GM12873 (cell line): ENCODE data around the gene OTOG.

Source experiments
- CTCF ChIP-seq: IDR thresholded peaks from 2 replicates; pipeline ENCODE4 v1.5.1; 2012; ENCODE audit warnings: low read depth, mild to moderate bottlenecking, moderate library complexity, low read length, control low read depth; ENCODE audit not compliant: insufficient read depth; ENCODE audit errors: missing control alignments

Gene OTOG

DNA sequence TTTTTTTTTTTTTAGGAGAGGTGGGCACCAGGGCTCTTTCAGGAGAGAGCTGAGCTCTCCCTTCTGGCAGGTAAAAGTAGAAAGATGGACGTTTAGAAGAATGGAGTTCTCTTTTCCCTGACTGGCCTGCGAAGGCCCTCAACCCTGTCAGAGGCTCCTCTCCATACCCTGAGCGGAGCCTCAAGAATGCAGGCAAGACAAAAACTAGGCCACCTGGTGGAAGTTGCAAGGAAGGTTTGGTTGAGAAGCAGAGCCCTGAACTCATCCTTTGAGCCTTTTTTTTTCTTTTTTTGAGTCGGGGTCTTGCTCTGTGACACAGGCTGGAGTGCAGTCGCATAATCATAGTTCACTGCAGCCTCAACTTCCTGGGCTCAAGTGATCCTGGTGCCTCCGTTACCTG is 1.4 kb downstream of the OTOG start:
- TF ChIP-seq CTCF, result peak; percentile 18

GRCh38 chr11:17550450-17551346 is 3.6 kb downstream of the OTOG start:
- no peak for TF ChIP-seq CTCF

DNA sequence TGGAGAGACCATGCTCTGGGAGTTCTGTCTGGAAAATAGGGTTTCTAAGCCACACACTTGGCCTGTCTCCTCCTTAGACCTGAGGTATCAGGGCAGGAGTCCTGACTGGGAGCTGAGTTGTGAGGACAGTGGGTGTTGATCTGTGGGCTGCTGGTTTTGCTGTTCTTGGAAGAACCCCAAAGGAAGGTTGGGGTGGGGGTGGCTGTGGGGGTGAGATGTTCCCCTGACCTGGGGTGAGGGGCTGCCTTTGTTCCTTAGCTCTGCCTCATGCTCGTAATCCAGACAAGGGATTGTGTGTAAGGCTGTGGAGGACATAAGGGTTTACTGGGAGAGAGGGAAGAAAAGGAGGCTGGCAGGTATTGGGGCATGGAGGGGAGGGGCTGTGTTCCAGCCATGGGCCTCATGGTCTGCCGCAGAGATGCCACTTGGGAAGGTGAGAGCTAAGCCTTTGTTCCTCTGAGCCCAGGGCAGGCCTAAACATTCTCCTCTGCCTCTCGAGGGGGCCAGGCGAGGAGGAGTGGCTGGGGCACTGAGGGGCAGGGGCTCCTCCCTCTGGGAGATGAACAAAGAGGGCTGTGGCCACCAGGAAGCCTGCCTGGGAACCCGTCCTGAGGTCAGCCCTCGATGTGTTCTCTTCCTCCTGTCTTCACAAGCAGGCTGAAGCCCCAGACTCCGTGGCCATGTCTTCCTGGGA is 4.4 kb downstream of the OTOG start:
- TF ChIP-seq CTCF, result no peak

DNA sequence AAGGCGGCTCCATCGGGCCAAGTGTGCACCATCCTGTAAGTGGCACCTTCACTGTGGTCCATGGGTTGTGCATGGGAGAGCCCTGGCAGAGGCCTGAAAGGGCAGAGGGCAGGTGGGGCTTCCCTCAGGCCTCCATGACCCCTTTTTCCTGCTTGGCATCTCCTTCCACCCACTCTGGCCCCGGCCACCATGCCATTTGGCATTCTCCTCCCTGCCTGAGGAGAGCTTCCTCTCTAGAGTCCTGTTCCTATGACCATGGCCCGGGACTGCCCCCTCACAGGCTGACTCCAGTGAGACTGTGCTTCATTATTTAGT is 4.9 kb downstream of the OTOG start:
- TF ChIP-seq CTCF, result no peak

GRCh38 chr11:17552392-17553248 is 5.6 kb downstream of the OTOG start:
- TF ChIP-seq CTCF, result no peak

DNA sequence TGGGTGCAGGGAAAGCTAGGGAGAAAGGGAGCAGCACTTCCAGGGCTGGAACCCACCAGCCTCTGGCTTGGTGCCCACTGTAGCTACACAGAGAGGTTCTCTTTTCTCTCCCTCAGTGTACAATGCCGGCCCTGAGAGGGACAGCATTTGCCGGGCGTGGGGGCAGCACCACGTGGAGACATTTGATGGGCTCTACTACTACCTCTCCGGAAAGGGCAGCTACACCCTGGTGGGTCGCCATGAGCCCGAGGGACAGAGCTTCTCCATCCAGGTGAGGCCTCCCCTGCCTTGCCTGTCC is 6.1 kb downstream of the OTOG start:
- TF ChIP-seq CTCF, result no peak

DNA sequence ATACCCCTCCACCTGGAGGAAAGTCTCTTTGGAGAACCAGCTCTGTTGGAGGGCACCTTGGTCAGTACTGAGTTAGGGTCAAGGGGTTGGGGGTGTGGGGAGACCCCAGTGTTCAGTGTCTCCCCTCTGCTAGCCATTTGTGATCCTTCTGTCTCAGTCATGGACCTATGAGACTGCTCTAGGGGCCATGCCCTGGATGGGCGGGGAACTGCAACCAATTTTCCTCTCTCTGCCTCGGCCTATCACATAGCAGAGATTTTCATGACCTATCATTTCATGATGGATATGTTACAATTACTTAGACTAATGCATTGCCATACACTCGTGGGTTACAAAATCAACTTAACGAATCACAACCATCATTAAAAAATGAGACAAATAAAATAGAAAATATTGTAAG is 7.4 kb downstream of the OTOG start:
- TF ChIP-seq CTCF, result no peak
